ENCODE results near the gene VPS72.

DNA sequence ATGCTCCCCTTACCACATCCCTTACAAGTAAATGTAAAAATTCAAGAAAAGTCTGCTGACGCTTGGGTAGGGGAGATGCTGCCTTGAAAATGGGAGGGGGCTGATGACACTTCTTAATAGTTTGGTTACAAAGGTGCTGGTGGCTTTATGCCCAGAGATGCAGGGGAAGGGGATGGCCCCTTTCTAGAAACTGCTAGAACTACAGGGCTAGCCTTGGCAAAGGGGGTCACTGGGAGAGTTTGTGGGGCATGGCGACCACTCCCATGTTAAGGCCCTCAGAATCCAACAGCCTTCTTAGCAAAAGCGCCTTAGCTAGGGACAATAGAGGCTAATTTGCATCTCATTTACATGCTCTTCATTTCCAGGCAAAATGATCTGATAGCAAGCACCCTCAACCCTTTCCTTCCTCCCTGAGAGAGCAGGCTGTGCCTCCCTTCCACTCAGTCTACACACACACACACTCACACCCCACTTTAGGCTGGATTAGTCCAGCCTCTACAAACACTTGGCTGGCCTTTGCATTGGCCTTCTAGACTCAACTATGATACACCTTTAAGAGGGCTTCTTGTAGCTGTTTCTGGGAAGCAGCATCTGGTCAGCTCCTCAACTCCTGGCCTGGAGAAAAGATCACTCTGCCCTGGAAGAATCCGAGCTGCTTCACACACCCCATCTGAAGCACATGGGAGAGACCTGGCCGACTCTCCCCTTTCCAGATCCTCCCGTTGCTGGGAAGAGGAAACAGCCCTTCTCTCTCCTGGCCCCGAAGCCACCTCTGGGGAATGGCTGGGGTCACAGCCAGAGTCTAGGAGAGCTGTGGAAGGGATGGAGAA lies 45.3 kb downstream of the VPS72 start:
- TF ChIP-seq CTCF (conservative IDR thresholded peaks at IDR 0.05; ENCODE audit: low read length) = no peak
- TF ChIP-seq EZH2phosphoT487 (IDR thresholded peaks at IDR 0.05; ENCODE audit: borderline replicate concordance) = no peak

Measured in Loucy (cell line).